H9 (cell line): ENCODE data around the gene SPECC1L. TPM values are rescaled to one million over a fixed set of nuclear protein-coding genes. Genes with fewer than 3 reads are reported as not detected.

Source experiments
- DNase-seq: peaks from one replicate; pipeline ENCODE4 v3.0.0-alpha.2; 2017
- H2AFZ ChIP-seq: one replicate; pipeline ENCODE4 v1.6.1; 2013; ENCODE audit warnings: mild to moderate bottlenecking, low read length, control low read depth, moderate library complexity
- H2AK5ac ChIP-seq: 2 replicates; pipeline ENCODE4 v1.6.1; 2013; ENCODE audit warnings: low read length, control low read depth, mixed read lengths; ENCODE audit not compliant: insufficient read length
- H2BK120ac ChIP-seq: one replicate; pipeline ENCODE4 v1.6.1; 2013; ENCODE audit warnings: low read depth, mild to moderate bottlenecking, low read length, control low read depth, inconsistent platforms; ENCODE audit not compliant: poor library complexity, severe bottlenecking
- H2BK12ac ChIP-seq: 2 replicates; pipeline ENCODE4 v1.6.1; 2013; ENCODE audit warnings: low read length, control low read depth, mixed read lengths, low read depth; ENCODE audit not compliant: insufficient read length
- H2BK15ac ChIP-seq: 2 replicates; pipeline ENCODE4 v1.6.1; 2013; ENCODE audit warnings: low read depth, low read length, control low read depth
- H2BK20ac ChIP-seq: one replicate; pipeline ENCODE4 v1.6.1; 2013; ENCODE audit warnings: low read depth, mild to moderate bottlenecking, low read length, control low read depth, inconsistent platforms; ENCODE audit not compliant: poor library complexity, severe bottlenecking
- H2BK5ac ChIP-seq: 2 replicates; pipeline ENCODE4 v1.6.1; 2013; ENCODE audit warnings: low read length, control low read depth, mixed read lengths; ENCODE audit not compliant: insufficient read length
- H3K14ac ChIP-seq: 2 replicates; pipeline ENCODE4 v1.6.1; 2013; ENCODE audit warnings: low read length, control low read depth; ENCODE audit not compliant: insufficient read depth
- H3K18ac ChIP-seq: 2 replicates; pipeline ENCODE4 v1.6.1; 2013; ENCODE audit warnings: low read depth, mild to moderate bottlenecking, mixed read lengths, low read length, control low read depth; ENCODE audit not compliant: insufficient read length
- H3K23ac ChIP-seq: 2 replicates; pipeline ENCODE4 v1.6.1; 2013; ENCODE audit warnings: low read length, control low read depth, mixed read lengths, low read depth; ENCODE audit not compliant: insufficient read length
- H3K23me2 ChIP-seq: 2 replicates; pipeline ENCODE4 v1.6.1; 2013; ENCODE audit warnings: low read depth, mild to moderate bottlenecking, mixed read lengths, low read length, control low read depth; ENCODE audit not compliant: insufficient read length, poor library complexity, severe bottlenecking
- H3K27ac ChIP-seq: 2 replicates; pipeline ENCODE4 v1.5.1; 2013; ENCODE audit warnings: low read length, control low read depth, mixed read lengths, low read depth; ENCODE audit not compliant: insufficient read length
- H3K27me3 ChIP-seq: 2 replicates; pipeline ENCODE4 v1.6.1; 2013; ENCODE audit warnings: low read length, control low read depth, inconsistent platforms; ENCODE audit not compliant: insufficient read depth
- H3K4ac ChIP-seq: 2 replicates; pipeline ENCODE4 v1.6.1; 2013; ENCODE audit warnings: low read depth, mild to moderate bottlenecking, control low read depth, inconsistent platforms, low read length, moderate library complexity
- H3K4me1 ChIP-seq: 2 replicates; pipeline ENCODE4 v1.6.1; 2013; ENCODE audit warnings: low read length, control low read depth, inconsistent platforms; ENCODE audit not compliant: insufficient read depth
- H3K4me2 ChIP-seq: 2 replicates; pipeline ENCODE4 v1.6.1; 2013; ENCODE audit warnings: low read length, control low read depth, mixed read lengths; ENCODE audit not compliant: insufficient read length, insufficient read depth
- H3K56ac ChIP-seq: 2 replicates; pipeline ENCODE4 v1.6.1; 2013; ENCODE audit warnings: low read depth, mild to moderate bottlenecking, mixed read lengths, low read length, control low read depth; ENCODE audit not compliant: insufficient read length
- H3K79me1 ChIP-seq: 2 replicates; pipeline ENCODE4 v1.6.1; 2013; ENCODE audit warnings: low read depth, mild to moderate bottlenecking, moderate library complexity, low read length, control low read depth, inconsistent platforms; ENCODE audit not compliant: insufficient read depth, poor library complexity, severe bottlenecking
- H3K79me2 ChIP-seq: 2 replicates; pipeline ENCODE4 v1.6.1; 2013; ENCODE audit warnings: low read length, control low read depth, inconsistent platforms; ENCODE audit not compliant: insufficient read depth
- H3K9ac ChIP-seq: 2 replicates; pipeline ENCODE4 v1.6.1; 2013; ENCODE audit warnings: low read length, control low read depth, mixed read lengths; ENCODE audit not compliant: insufficient read length; ENCODE audit errors: extremely low read depth
- H3K9me3 ChIP-seq: one replicate; pipeline ENCODE4 v1.6.1; 2013; ENCODE audit warnings: low read depth, low read length, inconsistent platforms; ENCODE audit not compliant: control insufficient read depth
- H3T11ph ChIP-seq: one replicate; pipeline ENCODE4 v1.6.1; 2013; ENCODE audit warnings: mild to moderate bottlenecking, low read length, control low read depth, inconsistent platforms
- H4K20me1 ChIP-seq: one replicate; pipeline ENCODE4 v1.6.1; 2013; ENCODE audit not compliant: control insufficient read depth, insufficient read length, insufficient read depth
- H4K5ac ChIP-seq: 2 replicates; pipeline ENCODE4 v1.6.1; 2013; ENCODE audit warnings: low read depth, mild to moderate bottlenecking, mixed read lengths, low read length, control low read depth; ENCODE audit not compliant: insufficient read length
- H4K8ac ChIP-seq: replicated peaks from 2 replicates; pipeline ENCODE4 v1.6.1; 2013; ENCODE audit warnings: low read length, control low read depth, mixed read lengths, low read depth; ENCODE audit not compliant: insufficient read length
- H4K91ac ChIP-seq: 2 replicates; pipeline ENCODE4 v1.6.1; 2013; ENCODE audit warnings: low read depth, mild to moderate bottlenecking, moderate library complexity, mixed read lengths, low read length, control low read depth; ENCODE audit not compliant: insufficient read length
- H3K27ac Mint-ChIP-seq, 3 experiments: 2 replicates in 2 of 3; 3 replicates in 1 of 3; pipeline ENCODE4 v1.8.0; 2020 to 2021; ENCODE audit warnings: mixed read lengths in 3 of 3, mild to moderate bottlenecking in 1 of 3, moderate library complexity in 1 of 3
- H3K27me3 Mint-ChIP-seq: 2 replicates; pipeline ENCODE4 v1.8.0; 2021; ENCODE audit warnings: low read depth, mild to moderate bottlenecking, moderate library complexity, mixed read lengths
- H3K36me3 Mint-ChIP-seq, 3 experiments: 2 replicates in 2 of 3; 3 replicates in 1 of 3; pipeline ENCODE4 v1.8.0; 2020 to 2021; ENCODE audit warnings: low read depth in 3 of 3, mixed read lengths in 3 of 3; ENCODE audit not compliant: insufficient read depth in 1 of 3
- H3K4me1 Mint-ChIP-seq, 2 experiments: 2 replicates each; pipeline ENCODE4 v1.8.0; 2020; ENCODE audit warnings: mixed read lengths in 2 of 2
- H3K4me3 Mint-ChIP-seq, 2 experiments: 2 replicates in 1 of 2; 3 replicates in 1 of 2; pipeline ENCODE4 v1.8.0; 2020 to 2021; ENCODE audit warnings: mild to moderate bottlenecking in 2 of 2, mixed read lengths in 2 of 2, moderate library complexity in 1 of 2
- H3K9me3 Mint-ChIP-seq, 2 experiments: 2 replicates in 1 of 2; 3 replicates in 1 of 2; pipeline ENCODE4 v1.8.0; 2020; ENCODE audit warnings: mild to moderate bottlenecking in 2 of 2, mixed read lengths in 2 of 2, moderate library complexity in 1 of 2
- CTCF ChIP-seq: fragments of 200-600 bp; sonication (generic); conservative IDR thresholded peaks from 3 replicates; pipeline ENCODE4 v1.8.0; 2021; ENCODE audit warnings: antibody characterized with exemption, mild to moderate bottlenecking
- WGBS: extraction: QIAGEN DNeasy Blood & Tissue Kit; methylation state at CpG from one replicate; pipeline ENCODE4 v1.1.7; 2013; ENCODE audit warnings: missing lambda C conversion rate, low lambda C conversion rate, mixed read lengths; ENCODE audit not compliant: insufficient read length; ENCODE audit errors: extremely low coverage; 5-methylcytosine and 5-hydroxymethylcytosine counted together
- total RNA-seq: library from RNA; stranded (reverse); gene quantifications from 2 replicates; pipeline ENCODE4 v1.2.1, GENCODE V29; 2021

SPECC1L gene
- total RNA-seq, 1 experiment from 2014 or later: 57.1 TPM

GRCh38 chr22:24370401-24370800 is 99.8 kb downstream of the SPECC1L start:
- Mint-ChIP-seq H3K36me3 (peaks cover 49 to 80% (median 72%) of the 10 kb centered on the region in 3 experiments), H3K27me3 (no peaks in the 10 kb centered on the region), H3K9me3 (peaks cover 0 to 2% of the 10 kb centered on the region in 2 experiments; a peak in 2 of 5 replicates), H3K27ac (no peak overlapping the region), H3K4me3 (no peak overlapping the region), H3K4me1 (no peaks in the 10 kb centered on the region)
- Histone ChIP-seq H3K14ac (no peak overlapping the region), H3K18ac (no peak overlapping the region), H2AK5ac (no peak overlapping the region), H3K4me2 (no peak overlapping the region), H2BK20ac (no peak overlapping the region), H3K23me2 (no peaks in the 10 kb centered on the region), H2BK5ac (no peak overlapping the region), H3K9ac (no peak overlapping the region), H2BK12ac (no peak overlapping the region), H3T11ph (no peak overlapping the region), H4K5ac (no peak overlapping the region), H3K4ac (no peak overlapping the region), H2BK120ac (no peak overlapping the region), H4K8ac (no peak overlapping the region), H3K23ac (no peak overlapping the region), H2AFZ (no peak overlapping the region), H2BK15ac (no peak overlapping the region), H3K79me2 (no peaks in the 10 kb centered on the region), H3K4me1 (no peaks in the 10 kb centered on the region), H3K56ac (no peak overlapping the region), H3K79me1 (no peaks in the 10 kb centered on the region), H4K20me1 (no peaks in the 10 kb centered on the region), H3K27ac (no peak overlapping the region), H3K9me3 (no peaks in the 10 kb centered on the region), H3K27me3 (no peaks in the 10 kb centered on the region), H4K91ac (no peak overlapping the region)
- TF ChIP-seq CTCF: no peak
- DNase-seq: no peak
- WGBS: no CpG with 5 or more reads among the region's 2 CpGs
